ENCODE measurements around the gene PCDHA11.
"Not testable (repeated sequence)": the region's sequence is repeated elsewhere in the genome, so short reads cannot be mapped to it uniquely, and the experiment has no call there.

PCDHA11 gene

GRCh38 chr5:140849831-140850634 lies 18.7 kb upstream of the PCDHA11 start:
- not testable (repeated sequence) for DNase-seq (ENCODE audit: low spot score)

GRCh38 chr5:140855772-140856674 lies 12.7 kb upstream of the PCDHA11 start, which contains the start of gene PCDHA10:
Gene PCDHA10, plus strand, starts transcription at chr5:140855897. Its CDS starts 152 bp downstream, at chr5:140856049.
- DNase-seq (ENCODE audit: low spot score): peak; percentile 60

GRCh38 chr5:140857177-140857986 lies 11.4 kb upstream of the PCDHA11 start:
- DNase-seq (ENCODE audit: low spot score): no peak

GRCh38 chr5:140857987-140858240 lies 10.8 kb upstream of the PCDHA11 start:
- DNase-seq (ENCODE audit: low spot score): no peak

GRCh38 chr5:140862441-140863295 lies 6.1 kb upstream of the PCDHA11 start:
- no peak for DNase-seq (ENCODE audit: low spot score)

- no peak for DNase-seq (ENCODE audit: low spot score)
Measured at GRCh38 chr5:140869555-140869886, 764 bp downstream of the PCDHA11 start.

GRCh38 chr5:140870221-140871201 lies 1.8 kb downstream of the PCDHA11 start:
- DNase-seq (ENCODE audit: low spot score): no peak

- no peak for DNase-seq (ENCODE audit: low spot score)
Measured at GRCh38 chr5:140875085-140876065, 6.6 kb downstream of the PCDHA11 start, which contains the start of gene PCDHA12. Gene PCDHA12, plus strand, starts transcription at chr5:140875308. Its CDS starts 165 bp downstream, at chr5:140875473.

GRCh38 chr5:140876541-140877261 lies 7.9 kb downstream of the PCDHA11 start:
- DNase-seq (ENCODE audit: low spot score): not testable (repeated sequence)

- no peak for DNase-seq (ENCODE audit: low spot score)
Measured at GRCh38 chr5:140877262-140877581, 8.5 kb downstream of the PCDHA11 start.

- DNase-seq (ENCODE audit: low spot score): no peak
Measured at GRCh38 chr5:140881889-140882590, 13.3 kb downstream of the PCDHA11 start, which contains the start of gene PCDHA13. Gene PCDHA13, plus strand, starts transcription at chr5:140882124. Its CDS starts 145 bp downstream, at chr5:140882269.

GRCh38 chr5:140882591-140882899 lies 13.8 kb downstream of the PCDHA11 start:
- peak; percentile 59 for DNase-seq (ENCODE audit: low spot score)

GRCh38 chr5:140883373-140883772 lies 14.6 kb downstream of the PCDHA11 start:
- no peak for DNase-seq (ENCODE audit: low spot score)

GRCh38 chr5:140883927-140884697 lies 15.4 kb downstream of the PCDHA11 start:
- no peak for DNase-seq (ENCODE audit: low spot score)

- DNase-seq (ENCODE audit: low spot score): no peak
Measured at GRCh38 chr5:140916325-140916724, 47.6 kb downstream of the PCDHA11 start.
